Thymus (tissue), 11 donors: ENCODE data around the gene PUM2. TPM values are rescaled to one million over a fixed set of nuclear protein-coding genes. Genes with fewer than 3 reads are reported as not detected.
A peak's percentile ranks its signal among the peaks of the same experiment; 100 is the strongest.

Experiments used
- DNase-seq, 9 donors: peaks; one replicate each; pipeline ENCODE4 v3.0.0-alpha.2; 2013; ENCODE audit warnings: low spot score in 9 of 9, low read depth in 6 of 9, missing footprints in 1 of 9
- H3K27ac ChIP-seq, 2 donors: one replicate each; pipeline ENCODE4 v1.5.1; 2013; ENCODE audit warnings: control low read depth in 1 of 2, low read depth in 1 of 2, low read length in 1 of 2, mild to moderate bottlenecking in 1 of 2, moderate library complexity in 1 of 2
- H3K27me3 ChIP-seq, 2 donors: one replicate each; pipeline ENCODE4 v1.5.1; 2013; ENCODE audit warnings: low read length in 1 of 2; ENCODE audit not compliant: control insufficient read depth in 2 of 2, insufficient read depth in 1 of 2
- H3K36me3 ChIP-seq, 2 donors: one replicate each; pipeline ENCODE4 v1.5.1; 2013; ENCODE audit warnings: low read length in 1 of 2, mild to moderate bottlenecking in 1 of 2, moderate library complexity in 1 of 2; ENCODE audit not compliant: control insufficient read depth in 2 of 2, insufficient read depth in 2 of 2
- H3K4me1 ChIP-seq, 2 donors: one replicate each; pipeline ENCODE4 v1.5.1; 2013; ENCODE audit warnings: low read length in 2 of 2; ENCODE audit not compliant: control insufficient read depth in 2 of 2, insufficient read depth in 2 of 2
- H3K4me3 ChIP-seq, 2 donors: one replicate each; pipeline ENCODE4 v1.5.1; 2013; ENCODE audit warnings: low read length in 2 of 2, control low read depth in 1 of 2, mild to moderate bottlenecking in 1 of 2
- H3K9me3 ChIP-seq, 2 donors: one replicate each; pipeline ENCODE4 v1.5.1; 2013; ENCODE audit warnings: low read length in 1 of 2, mild to moderate bottlenecking in 1 of 2; ENCODE audit not compliant: control insufficient read depth in 2 of 2, insufficient read depth in 1 of 2
- WGBS: extraction: QIAGEN DNeasy Blood & Tissue Kit; methylation state at CpG from one replicate; pipeline ENCODE4 v1.1.7; 2013; 5-methylcytosine and 5-hydroxymethylcytosine counted together
- polyA plus RNA-seq: library from polyadenylated mRNA; stranded (reverse); fragments of 200-250 nt; gene quantifications from one replicate; pipeline ENCODE4 v1.2.3, GENCODE V29; 2013
- total RNA-seq: library from RNA; stranded (reverse); fragments of 120-200 nt; gene quantifications from one replicate; pipeline ENCODE4 v1.2.4, GENCODE V29; 2013
- donor health status: healthy.

PUM2 gene
- total and polyA plus RNA-seq, 2 donors, result 40.2 to 66.8 TPM

DNA sequence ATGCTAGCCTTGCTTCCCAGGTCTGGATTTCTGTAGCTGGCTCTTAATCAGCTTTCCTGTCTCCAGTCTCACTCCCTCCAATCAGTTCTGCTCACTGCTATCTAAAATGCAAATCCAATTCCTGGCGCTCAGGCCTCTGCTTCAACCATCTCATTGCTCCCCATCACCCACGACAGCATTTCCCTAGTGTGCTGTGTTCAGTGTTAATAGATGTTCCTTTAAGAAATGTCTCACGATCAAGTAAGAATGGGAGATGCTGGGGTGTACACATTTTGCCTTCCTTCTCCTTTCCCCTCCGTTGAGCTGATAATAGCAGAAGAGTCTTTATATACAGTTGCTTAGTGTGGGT, 1.6 kb upstream of the PUM2 start:
- 78% methylated on average over 4 of the region's 4 CpGs for WGBS
- H3K4me1 ChIP-seq, result peaks cover 16 to 31% of the 10 kb centered on the region in 2 donors

DNA sequence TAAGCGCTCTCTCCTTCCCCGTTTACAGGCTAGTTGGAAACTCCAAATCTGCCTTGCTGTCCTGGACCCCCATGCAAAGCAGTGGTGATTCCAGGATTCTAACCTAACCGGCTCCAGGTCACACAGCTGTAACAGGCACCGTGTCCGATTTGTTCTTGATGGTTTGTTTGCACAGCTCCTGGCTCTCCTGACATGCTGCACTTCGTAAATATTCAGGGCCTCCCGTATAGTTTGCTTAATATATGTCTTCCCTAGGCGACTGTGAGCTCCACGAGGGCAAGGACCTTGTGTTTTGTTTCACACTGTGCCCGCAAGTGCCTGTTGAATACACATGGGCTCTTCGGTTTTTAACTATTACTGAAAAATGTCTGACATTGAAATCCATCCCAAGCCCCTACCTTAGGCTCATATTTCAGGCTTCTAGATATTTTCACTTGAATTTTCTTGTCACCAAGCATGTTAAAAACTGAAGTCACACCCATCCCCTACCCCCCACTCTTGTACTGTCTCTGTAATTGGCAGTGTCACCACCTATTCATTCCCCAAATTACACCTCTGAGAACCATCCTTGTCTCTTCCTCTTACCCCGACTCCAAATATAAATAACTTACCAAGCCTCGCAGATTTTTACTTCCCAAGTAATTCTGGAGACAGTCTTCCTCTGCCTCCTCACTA, 1.0 kb upstream of the PUM2 start:
- H3K9me3 ChIP-seq, result no peaks in the 10 kb centered on the region
- 19% methylated on average over 13 of the region's 13 CpGs for WGBS
- DNase-seq, result peak in 3 of 9 donors; percentile 22 to 39 (median 28)
- H3K27ac ChIP-seq, result peak overlapping the region; percentile 98
- peaks cover 0 to 4% of the 10 kb centered on the region in 2 donors for H3K36me3 ChIP-seq
- H3K4me1 ChIP-seq, result peaks cover 16 to 31% of the 10 kb centered on the region in 2 donors
- H3K27me3 ChIP-seq, result no peaks in the 10 kb centered on the region
- H3K4me3 ChIP-seq, result peak overlapping the region; percentile 54 to 84

More for the DNA sequence above, 1.6 kb upstream of the PUM2 start:
- Histone ChIP-seq H3K4me3 (peak overlapping the region in 1 of 2 donors; percentile 54), H3K27me3 (no peaks in the 10 kb centered on the region), H3K9me3 (no peaks in the 10 kb centered on the region), H3K36me3 (peaks cover 0 to 4% of the 10 kb centered on the region in 2 donors), H3K27ac (peak overlapping the region; percentile 98)
- DNase-seq, result peak in 2 of 9 donors; percentile 8 to 15

DNA sequence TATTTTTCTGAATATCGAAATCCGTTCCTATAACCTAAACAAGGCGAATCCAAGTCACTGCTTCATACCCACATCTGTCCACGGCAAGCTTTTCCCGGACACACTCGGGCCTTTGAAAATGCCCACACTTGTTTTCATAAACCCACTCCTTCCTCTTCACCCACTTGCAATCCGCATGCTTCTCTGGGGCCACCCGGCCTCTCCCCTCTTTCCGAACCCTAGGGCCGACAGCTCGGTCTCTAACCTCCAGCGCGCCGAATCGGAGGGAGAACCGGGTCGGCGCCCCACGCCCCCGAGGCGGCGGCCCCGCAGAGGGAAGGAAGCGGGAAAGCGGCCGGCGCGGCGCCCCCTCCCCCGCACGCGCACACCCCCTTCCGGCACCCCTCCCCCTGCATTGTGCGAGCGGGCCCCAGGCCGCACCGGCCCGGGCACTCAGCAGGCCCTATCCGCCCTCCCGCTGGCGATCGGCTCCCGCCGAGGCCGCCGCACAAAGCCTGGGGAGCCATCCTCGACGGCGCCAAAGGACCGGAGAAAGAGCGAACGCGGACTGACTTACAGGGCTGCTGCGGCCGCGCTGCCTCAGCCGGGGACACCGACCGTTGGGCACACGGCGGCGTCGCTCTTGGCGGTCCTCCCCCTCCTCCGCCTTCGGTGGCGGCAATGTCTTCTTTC, 467 bp downstream of the PUM2 start:
- no peaks in the 10 kb centered on the region for H3K9me3 ChIP-seq
- WGBS, result under 1% methylated on average over 67 of the region's 67 CpGs
- H3K4me1 ChIP-seq, result peaks cover 16 to 33% of the 10 kb centered on the region in 2 donors
- H3K27me3 ChIP-seq, result no peaks in the 10 kb centered on the region
- peak overlapping the region; percentile 93 to 98 for H3K27ac ChIP-seq
- DNase-seq, result peak in 8 of 9 donors; percentile 25 to 85 (median 61)
- peaks cover 0 to 6% of the 10 kb centered on the region in 2 donors for H3K36me3 ChIP-seq
- peak overlapping the region; percentile 84 to 86 for H3K4me3 ChIP-seq

DNA sequence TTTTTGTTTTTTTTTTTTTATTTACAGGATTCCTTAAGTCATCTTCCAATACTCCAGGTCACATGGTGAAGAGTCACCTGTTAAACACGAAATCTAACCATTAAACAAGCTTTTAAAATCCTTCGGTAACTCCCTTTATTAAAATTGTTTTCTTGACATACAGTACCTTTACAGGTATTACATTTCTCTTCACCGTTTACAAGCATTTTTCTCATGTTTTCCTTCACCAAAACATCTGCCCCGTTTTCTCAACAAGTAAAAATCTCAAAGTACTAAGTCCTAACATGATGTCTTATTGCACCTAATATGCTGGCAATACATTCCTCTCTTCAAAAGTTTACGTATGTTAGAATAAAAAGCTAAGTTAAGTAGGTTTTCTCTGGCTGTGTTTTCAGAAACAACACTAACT, 1.1 kb downstream of the PUM2 start:
- H3K27me3 ChIP-seq, result no peaks in the 10 kb centered on the region
- peaks cover 19 to 36% of the 10 kb centered on the region in 2 donors for H3K4me1 ChIP-seq
- peak overlapping the region; percentile 84 to 86 for H3K4me3 ChIP-seq
- 1% methylated on average over 5 of the region's 5 CpGs for WGBS
- no peaks in the 10 kb centered on the region for H3K9me3 ChIP-seq
- H3K36me3 ChIP-seq, result peaks cover 0 to 8% of the 10 kb centered on the region in 2 donors
- peak in 2 of 9 donors; percentile 15 to 34 for DNase-seq
- no peak overlapping the region for H3K27ac ChIP-seq

DNA sequence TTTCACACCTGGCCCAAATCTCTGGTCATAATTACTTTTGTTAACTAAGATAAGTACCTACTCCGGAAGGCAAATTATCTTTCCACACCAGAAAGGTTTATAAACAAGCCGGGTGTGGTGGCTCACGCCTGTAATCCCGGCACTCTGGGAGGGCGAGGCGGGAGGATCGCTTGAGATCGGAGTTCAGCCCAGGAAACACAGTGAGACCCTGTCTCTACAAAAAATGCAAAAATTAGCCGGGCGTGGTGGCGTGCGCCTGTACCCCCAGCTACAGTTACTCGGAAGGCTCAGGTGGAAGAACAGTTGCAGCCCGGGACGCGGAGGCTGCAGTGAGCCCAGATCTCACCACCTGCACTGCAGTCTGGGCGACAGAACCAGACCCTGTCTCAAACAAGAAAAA, 2.1 kb downstream of the PUM2 start:
- peak in 3 of 9 donors; percentile 15 to 39 (median 24) for DNase-seq
- Histone ChIP-seq H3K27me3 (no peaks in the 10 kb centered on the region), H3K4me3 (peak overlapping the region; percentile 84 to 86), H3K36me3 (peaks cover 0 to 8% of the 10 kb centered on the region in 2 donors), H3K4me1 (peaks cover 19 to 33% of the 10 kb centered on the region in 2 donors), H3K9me3 (no peaks in the 10 kb centered on the region), H3K27ac (no peak overlapping the region)
- WGBS, result 72% methylated on average over 17 of the region's 17 CpGs

DNA sequence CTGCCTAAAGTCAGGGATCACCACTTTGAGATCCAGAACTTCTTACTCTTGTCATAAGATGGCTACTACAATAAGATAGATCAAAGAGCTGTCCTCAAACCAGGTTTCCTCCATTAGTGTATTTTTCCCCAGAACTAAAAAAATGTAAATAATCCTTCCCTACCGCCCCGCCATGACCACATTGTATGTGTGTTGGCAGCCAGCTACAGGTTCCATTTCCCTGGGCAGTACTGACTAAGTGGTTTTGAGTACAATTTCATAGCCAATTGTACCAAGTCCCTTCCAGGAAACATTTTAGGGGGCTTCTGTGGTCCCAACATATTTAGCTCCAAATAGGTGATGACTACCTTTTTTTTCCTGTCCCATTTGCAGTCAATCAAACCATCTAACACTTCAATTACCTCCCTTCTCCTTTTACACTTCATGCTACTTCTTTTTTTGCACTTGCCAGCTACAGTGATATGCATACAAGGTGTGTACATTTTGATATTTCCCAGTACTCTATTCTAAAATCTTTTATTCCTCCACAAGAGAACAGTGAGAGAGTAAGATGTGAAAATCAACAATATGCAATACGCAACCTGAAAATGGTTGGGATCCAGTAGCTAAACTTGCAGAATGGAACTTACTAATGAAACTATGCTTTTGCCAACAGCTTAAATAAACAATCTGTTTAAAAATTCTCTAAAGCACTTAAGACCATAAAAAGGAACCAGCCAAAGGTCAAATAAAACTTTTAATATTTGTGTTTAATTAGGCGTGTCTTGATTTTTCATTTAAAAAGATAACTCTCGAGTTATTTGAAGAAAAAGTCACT, 3.9 kb downstream of the PUM2 start:
- Histone ChIP-seq H3K4me3 (no peak overlapping the region), H3K9me3 (no peaks in the 10 kb centered on the region), H3K27me3 (no peaks in the 10 kb centered on the region), H3K36me3 (peaks cover 0 to 8% of the 10 kb centered on the region in 2 donors), H3K27ac (no peak overlapping the region), H3K4me1 (peaks cover 8 to 21% of the 10 kb centered on the region in 2 donors)
- no peak for DNase-seq
- 95% methylated on average over 5 of the region's 5 CpGs for WGBS

DNA sequence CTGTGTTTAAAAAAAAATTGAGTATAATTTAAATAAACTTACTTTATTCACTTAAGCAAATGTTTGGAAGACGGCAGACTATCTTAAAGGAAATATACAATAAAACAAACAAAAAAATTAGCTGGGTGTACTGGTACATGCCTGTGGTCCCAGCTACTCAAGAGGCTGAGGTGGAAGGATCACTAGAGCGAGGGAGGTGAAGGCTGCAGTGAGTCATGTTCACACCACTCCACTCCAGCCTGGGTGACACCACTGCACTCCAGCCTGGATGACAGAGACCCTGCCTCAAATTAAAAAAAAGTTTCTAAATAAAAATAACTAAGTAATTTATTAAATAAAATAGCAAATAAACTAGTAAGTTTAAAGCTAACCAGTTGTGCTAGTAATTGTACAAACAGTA, 7.5 kb downstream of the PUM2 start:
- DNase-seq, result no peak
- WGBS, result 93% methylated on average over 2 of the region's 2 CpGs
- peaks cover 0 to 4% of the 10 kb centered on the region in 2 donors for H3K36me3 ChIP-seq
- no peaks in the 10 kb centered on the region for H3K9me3 ChIP-seq
- H3K4me3 ChIP-seq, result no peak overlapping the region
- H3K4me1 ChIP-seq, result peaks cover 4 to 11% of the 10 kb centered on the region in 2 donors
- no peak overlapping the region for H3K27ac ChIP-seq
- H3K27me3 ChIP-seq, result no peaks in the 10 kb centered on the region

DNA sequence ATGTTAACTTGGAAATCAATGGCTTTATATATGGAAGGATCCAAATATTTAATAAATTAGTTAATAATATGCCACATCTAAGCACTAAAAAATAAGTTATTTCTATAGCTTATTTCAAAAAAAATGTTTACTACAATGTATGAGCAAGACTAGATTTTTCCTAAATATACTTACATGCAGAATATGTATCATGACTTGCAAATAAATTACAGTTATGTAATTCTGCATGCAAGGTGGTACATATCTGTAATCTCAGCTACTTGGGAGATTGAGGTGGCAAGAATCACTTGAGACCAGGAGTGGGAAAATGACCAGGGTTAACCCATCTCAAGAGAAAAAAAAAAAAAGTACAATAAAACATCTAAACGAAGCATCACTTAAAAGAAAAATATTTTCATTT, 11.6 kb downstream of the PUM2 start:
- H3K4me1 ChIP-seq, result peaks cover 2 to 9% of the 10 kb centered on the region in 2 donors
- DNase-seq, result no peak
- H3K4me3 ChIP-seq, result no peak overlapping the region
- H3K27ac ChIP-seq, result no peak overlapping the region
- H3K9me3 ChIP-seq, result no peaks in the 10 kb centered on the region
- H3K36me3 ChIP-seq, result peaks cover 0 to 2% of the 10 kb centered on the region in 2 donors
- no peaks in the 10 kb centered on the region for H3K27me3 ChIP-seq
- WGBS, result 87% methylated on average over 1 of the region's 1 CpG
